Endothelial cell of umbilical vein (primary cell): ENCODE measurements around the gene ZNF628. TPM values are rescaled to one million over a fixed set of nuclear protein-coding genes. Genes with fewer than 3 reads are reported as not detected.

Experiments used
- BruUV-seq: library from RNA; stranded (reverse); fragments of 400-500 nt; replicated peaks from 2 replicates; lab custom pipeline; 2021; lab: Mats Ljungman, UMichigan
- CTCF ChIA-PET: fragments of 300-600, 350-600 bp; sonication (Branson Sonifier 250); formaldehyde crosslinking; loops from one replicate; lab custom pipeline; 2021; ENCODE audit warnings: antibody characterized with exemption, inconsistent platforms; lab: Charles Lee
- POLR2A ChIA-PET: fragments of 300-600, 350-600 bp; sonication (Branson Sonifier 250); formaldehyde crosslinking; loops from one replicate; lab custom pipeline; 2021; ENCODE audit warnings: antibody characterized with exemption, inconsistent platforms; lab: Charles Lee
- DNase-seq: peaks from one replicate; pipeline ENCODE4 v3.0.0-alpha.2; 2011; ENCODE audit warnings: low read depth, low spot score
- FAIRE-seq: peaks from 2 replicates; lab custom pipeline; 2011; peaks lifted over from hg19 to GRCh38; lab: Jason Lieb, UNC
- H2AFZ ChIP-seq: 2 replicates; pipeline ENCODE4 v1.6.0; 2012; ENCODE audit warnings: low read depth, low read length, control low read depth, inconsistent platforms
- H3K27ac ChIP-seq: 2 replicates; pipeline ENCODE4 v1.5.1; 2011; ENCODE audit warnings: low read depth, mild to moderate bottlenecking, control low read depth, low read length, moderate library complexity; ENCODE audit not compliant: insufficient read depth
- H3K27me3 ChIP-seq, 2 experiments: 2 replicates each; pipeline versions ENCODE4 v1.6.0 to v1.6.1; 2011; ENCODE audit warnings: low read length in 2 of 2, mixed read lengths in 1 of 2; ENCODE audit not compliant: control insufficient read depth in 2 of 2, insufficient read depth in 2 of 2
- H3K36me3 ChIP-seq, 2 experiments: 2 replicates in 1 of 2; 3 replicates in 1 of 2; pipeline ENCODE4 v1.5.1; 2011; ENCODE audit warnings: low read length in 2 of 2, mild to moderate bottlenecking in 1 of 2, moderate library complexity in 1 of 2; ENCODE audit not compliant: control insufficient read depth in 2 of 2, insufficient read depth in 2 of 2; ENCODE audit errors: extremely low read depth in 1 of 2
- H3K4me1 ChIP-seq: 3 replicates; pipeline ENCODE4 v1.5.1; 2011; ENCODE audit warnings: mild to moderate bottlenecking, low read length; ENCODE audit not compliant: control insufficient read depth, insufficient read depth; ENCODE audit errors: extremely low read depth
- H3K4me2 ChIP-seq: 2 replicates; pipeline ENCODE4 v1.6.1; 2011; ENCODE audit warnings: low read length, control low read depth, mixed read lengths; ENCODE audit not compliant: insufficient read depth
- H3K4me3 ChIP-seq, 3 experiments: fragments of 200-600 bp in 1 of 3; sonication (generic), shearing (Covaris generic) in 1 of 3; replicated peaks in 1 of 3; 2 replicates each; pipeline ENCODE4 v1.5.1; 2011 to 2016; ENCODE audit warnings: control low read depth in 3 of 3, low read length in 3 of 3, mild to moderate bottlenecking in 2 of 3, inconsistent platforms in 1 of 3, low read depth in 1 of 3, moderate library complexity in 1 of 3; ENCODE audit not compliant: insufficient read depth in 1 of 3
- H3K79me2 ChIP-seq: 2 replicates; pipeline ENCODE4 v1.6.0; 2012; ENCODE audit warnings: low read length, inconsistent platforms; ENCODE audit not compliant: control insufficient read depth, insufficient read depth
- H3K9ac ChIP-seq: replicated peaks from 2 replicates; pipeline ENCODE3; 2011; ENCODE audit warnings: low read length, control low read depth; ENCODE audit not compliant: insufficient read depth; ENCODE audit errors: extremely low read depth
- H3K9me1 ChIP-seq: replicated peaks from 3 replicates; pipeline ENCODE4 v1.6.0; 2011; ENCODE audit warnings: mild to moderate bottlenecking, low read length; ENCODE audit not compliant: control insufficient read depth, insufficient read depth; ENCODE audit errors: extremely low read depth
- H3K9me3 ChIP-seq: replicated peaks from 2 replicates; pipeline ENCODE4 v1.5.1; 2012; ENCODE audit warnings: low read length, inconsistent platforms; ENCODE audit not compliant: control insufficient read depth, insufficient read depth
- H4K20me1 ChIP-seq: replicated peaks from 2 replicates; pipeline ENCODE3; 2011; ENCODE audit warnings: mild to moderate bottlenecking, low read length; ENCODE audit not compliant: control insufficient read depth, insufficient read depth; ENCODE audit errors: extremely low read depth
- EZH2 ChIP-seq: IDR thresholded peaks from 2 replicates; pipeline ENCODE4 v1.6.1; 2012; ENCODE audit warnings: borderline replicate concordance, low read depth, mild to moderate bottlenecking, moderate library complexity, low read length, inconsistent platforms; ENCODE audit not compliant: severe bottlenecking
- FOS ChIP-seq: IDR thresholded peaks from 2 replicates; pipeline ENCODE4 v1.6.1; 2011; ENCODE audit warnings: mild to moderate bottlenecking, low read length, moderate library complexity, borderline replicate concordance; ENCODE audit not compliant: insufficient read depth
- GATA2 ChIP-seq: IDR thresholded peaks from 2 replicates; pipeline ENCODE4 v1.7.0; 2011; ENCODE audit warnings: low read depth, mild to moderate bottlenecking, moderate library complexity, mixed read lengths, low read length; ENCODE audit not compliant: insufficient read length, insufficient read depth
- JUN ChIP-seq: IDR thresholded peaks from 2 replicates; pipeline ENCODE4 v1.6.1; 2011; ENCODE audit warnings: borderline replicate concordance, low read depth; ENCODE audit not compliant: insufficient read length, insufficient read depth
- MAX ChIP-seq: IDR thresholded peaks from 2 replicates; pipeline ENCODE4 v1.6.1; 2011; ENCODE audit not compliant: insufficient read depth, insufficient read length
- MYC ChIP-seq: IDR thresholded peaks from one replicate; pipeline ENCODE4 v1.6.1; 2011; ENCODE audit warnings: mild to moderate bottlenecking, low read depth, low read length
- POLR2A ChIP-seq: IDR thresholded peaks from 2 replicates; pipeline ENCODE4 v1.6.1; 2012; ENCODE audit warnings: low read depth, mild to moderate bottlenecking, control low read depth, low read length
- POLR2AphosphoS5 ChIP-seq: IDR thresholded peaks from 2 replicates; pipeline ENCODE4 v1.6.1; 2012; ENCODE audit warnings: low read depth, mild to moderate bottlenecking, control low read depth, low read length, moderate library complexity; ENCODE audit not compliant: insufficient read depth
- dilution Hi-C: fragments of 300-500 bp; cut with MboI; formaldehyde crosslinking; loops from one replicate; pipeline ENCODE4 v1.15.0; 2019; ENCODE audit warnings: low sequenced_read_pairs; ENCODE audit not compliant: extremely low pct_ligation_motif_present
- intact Hi-C: fragments of 100-400 bp; cut with micrococcal nuclease; formaldehyde crosslinking; loops from one replicate; pipeline ENCODE4 v1.10.0; 2022
- polyA plus RNA-seq, 4 experiments: library from polyadenylated mRNA; depleted of rRNA in 3 of 4; stranded (reverse) in 3 of 4; unstranded in 1 of 4; fragments of >200 nt; gene quantifications; 2 replicates each; pipeline versions ENCODE4 v1.2.1 to v1.2.3, GENCODE V29; 2011 to 2012; ENCODE audit warnings: missing spikeins in 1 of 4
- total RNA-seq: library from RNA; stranded (reverse); gene quantifications from 2 replicates; pipeline ENCODE4 v1.2.3, GENCODE V29; 2021
- TF ChIP-seq, protein P1 (sequence below), 2 donors: IDR thresholded peaks; 1 replicate in 1 of 2; 2 replicates in 1 of 2; pipeline ENCODE4 v1.5.1; 2011; ENCODE audit warnings: low read length in 2 of 2, mild to moderate bottlenecking in 2 of 2, moderate library complexity in 2 of 2, control low read depth in 1 of 2, inconsistent platforms in 1 of 2, low read depth in 1 of 2; ENCODE audit not compliant: insufficient read depth in 1 of 2; ENCODE audit errors: extremely low read depth in 1 of 2

ZNF628 gene
- total and polyA plus RNA-seq, 2 donors (not counting 3 experiments of a cell fraction or from before 2014, with no cell fraction given), result 2.0 to 10.4 TPM

GRCh38 chr19:55463583-55464031 is 12.8 kb upstream of the ZNF628 start:
- H3K79me2 ChIP-seq, result no peaks in the 10 kb centered on the region
- H3K36me3 ChIP-seq, result no peaks in the 10 kb centered on the region
- CTCF ChIA-PET, result no interaction called here
- DNase-seq (no peak), FAIRE-seq (no peak)
- H3K27me3 ChIP-seq, result no peaks in the 10 kb centered on the region
- dilution Hi-C loops, result no loop called here
- H3K9me1 ChIP-seq, result no peaks in the 10 kb centered on the region
- no peak overlapping the region for H3K27ac ChIP-seq
- H3K4me3 ChIP-seq, result no peak overlapping the region
- no peaks in the 10 kb centered on the region for H3K9me3 ChIP-seq
- H4K20me1 ChIP-seq, result no peaks in the 10 kb centered on the region
- intact Hi-C loops, result loop anchor here (5.0 kb wide), 1 partner anchor 144 kb away; the partner anchor contains the start of gene ZNF865
- H2AFZ ChIP-seq, result no peak overlapping the region
- BruUV-seq, result no TSS peak
- TF ChIP-seq EZH2, result no peak
- TF ChIP-seq, protein P1, sequence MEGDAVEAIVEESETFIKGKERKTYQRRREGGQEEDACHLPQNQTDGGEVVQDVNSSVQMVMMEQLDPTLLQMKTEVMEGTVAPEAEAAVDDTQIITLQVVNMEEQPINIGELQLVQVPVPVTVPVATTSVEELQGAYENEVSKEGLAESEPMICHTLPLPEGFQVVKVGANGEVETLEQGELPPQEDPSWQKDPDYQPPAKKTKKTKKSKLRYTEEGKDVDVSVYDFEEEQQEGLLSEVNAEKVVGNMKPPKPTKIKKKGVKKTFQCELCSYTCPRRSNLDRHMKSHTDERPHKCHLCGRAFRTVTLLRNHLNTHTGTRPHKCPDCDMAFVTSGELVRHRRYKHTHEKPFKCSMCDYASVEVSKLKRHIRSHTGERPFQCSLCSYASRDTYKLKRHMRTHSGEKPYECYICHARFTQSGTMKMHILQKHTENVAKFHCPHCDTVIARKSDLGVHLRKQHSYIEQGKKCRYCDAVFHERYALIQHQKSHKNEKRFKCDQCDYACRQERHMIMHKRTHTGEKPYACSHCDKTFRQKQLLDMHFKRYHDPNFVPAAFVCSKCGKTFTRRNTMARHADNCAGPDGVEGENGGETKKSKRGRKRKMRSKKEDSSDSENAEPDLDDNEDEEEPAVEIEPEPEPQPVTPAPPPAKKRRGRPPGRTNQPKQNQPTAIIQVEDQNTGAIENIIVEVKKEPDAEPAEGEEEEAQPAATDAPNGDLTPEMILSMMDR (IDR thresholded peaks at IDR 0.05; ENCODE audit: extremely low read depth in 1 of 2, insufficient read depth in 1 of 2, low read depth in 1 of 2, low read length in 2 of 2), result no peak
- no peak for TF ChIP-seq MYC
- no peak for TF ChIP-seq MAX
- TF ChIP-seq FOS, result no peak
- TF ChIP-seq JUN, result no peak
- TF ChIP-seq POLR2A, result no peak
- no peak for TF ChIP-seq POLR2AphosphoS5
- TF ChIP-seq GATA2, result no peak
- no peak overlapping the region for H3K9ac ChIP-seq
- no peak overlapping the region for H3K4me2 ChIP-seq
- peaks cover 13% of the 10 kb centered on the region for H3K4me1 ChIP-seq
- POLR2A ChIA-PET, result no interaction called here
